Activated gamma-delta T cell (primary cell): ENCODE results near the gene HOTAIR.

ENCODE experiments used
- DNase-seq: peaks from one replicate; lab custom pipeline; 2025; lab: John Stamatoyannopoulos, UW

Gene HOTAIR

GRCh38 chr12:53961025-53961761, 13.6 kb downstream of the HOTAIR start:
- no peak for DNase-seq

GRCh38 chr12:53960187-53961024, 14.3 kb downstream of the HOTAIR start:
- DNase-seq = no peak

- no peak for DNase-seq
These were observed 15.4 kb downstream of the HOTAIR start for GRCh38 chr12:53959314-53959713.

- no peak for DNase-seq
These were observed 16.6 kb downstream of the HOTAIR start for GRCh38 chr12:53958128-53958527.

- DNase-seq = no peak
These were observed 17.7 kb downstream of the HOTAIR start for GRCh38 chr12:53956914-53957536.

GRCh38 chr12:53956251-53956887, 18.4 kb downstream of the HOTAIR start:
- no peak for DNase-seq

GRCh38 chr12:53955776-53956250, 18.9 kb downstream of the HOTAIR start:
- DNase-seq = no peak

GRCh38 chr12:53955036-53955775, 19.5 kb downstream of the HOTAIR start:
- DNase-seq = no peak

GRCh38 chr12:53954694-53955035, 20.1 kb downstream of the HOTAIR start, which contains the start of gene HOXC12:
Gene HOXC12, plus strand, starts transcription at chr12:53954903. Its CDS starts 27 bp downstream, at chr12:53954930.
- DNase-seq = no peak

- DNase-seq = no peak
These were observed 20.7 kb downstream of the HOTAIR start for GRCh38 chr12:53953831-53954693.

GRCh38 chr12:53952871-53953734, 21.7 kb downstream of the HOTAIR start:
- no peak for DNase-seq

- no peak for DNase-seq
These were observed 22.4 kb downstream of the HOTAIR start for GRCh38 chr12:53952335-53952694.

- no peak for DNase-seq
These were observed 23.0 kb downstream of the HOTAIR start for GRCh38 chr12:53951577-53952334.

- DNase-seq = no peak
These were observed 23.8 kb downstream of the HOTAIR start for GRCh38 chr12:53950789-53951576.

GRCh38 chr12:53950437-53950773, 24.3 kb downstream of the HOTAIR start:
- DNase-seq = no peak

- DNase-seq = no peak
These were observed 24.9 kb downstream of the HOTAIR start for GRCh38 chr12:53949631-53950436.
